Measurements from ENCODE around the gene UMODL1.

The UMODL1 gene

DNA sequence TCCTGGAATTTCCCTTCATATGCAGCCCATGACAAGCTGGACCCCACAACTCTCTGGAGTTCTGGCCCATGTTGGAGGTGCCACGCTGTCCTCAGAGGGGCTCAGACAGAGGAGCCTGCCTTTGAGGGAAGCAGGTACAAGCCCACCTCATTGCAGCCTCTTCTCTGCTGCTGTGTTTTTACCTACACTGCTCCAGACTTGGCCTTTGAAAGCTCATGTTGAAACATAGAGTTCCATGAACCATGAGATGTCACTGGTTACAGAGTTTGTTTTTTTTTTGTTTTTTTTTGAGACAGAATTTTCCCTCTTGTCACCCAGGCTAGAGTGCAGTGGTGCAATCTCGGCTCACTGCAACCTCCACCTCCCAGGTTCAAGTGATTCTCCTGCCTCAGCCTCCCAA is 38.9 kb upstream of the UMODL1 start:
- Mint-ChIP-seq H3K9me3 (no peaks in the 10 kb centered on the region), H3K4me3 (no peak overlapping the region), H3K27me3 (no peaks in the 10 kb centered on the region), H3K4me1 (no peaks in the 10 kb centered on the region), H3K36me3 (ENCODE audit: low read depth) (no peaks in the 10 kb centered on the region), H3K27ac (no peak overlapping the region)
- DNase-seq (no peak), ATAC-seq (no peak)

DNA sequence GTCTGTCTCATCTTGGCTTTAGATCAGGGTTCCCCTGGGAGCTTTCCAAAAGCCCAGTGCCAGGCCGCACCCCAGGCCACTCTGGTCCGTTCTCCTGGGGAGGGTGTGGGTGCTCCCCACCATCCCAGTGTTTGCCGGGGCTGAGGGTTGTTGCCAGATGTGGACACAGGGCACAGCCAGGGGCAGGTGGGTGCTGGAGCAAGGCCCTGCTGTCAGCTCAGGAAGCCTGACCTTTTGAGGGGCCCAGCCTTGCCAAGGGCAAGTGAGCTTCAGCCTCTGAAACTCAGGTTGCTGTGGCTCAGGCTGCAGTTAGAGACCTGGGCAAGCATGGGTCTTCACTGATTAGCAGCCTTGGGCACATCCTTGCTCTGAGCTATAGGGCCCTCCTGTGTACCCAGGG is 38.1 kb upstream of the UMODL1 start:
- Mint-ChIP-seq H3K36me3 (ENCODE audit: low read depth) (no peaks in the 10 kb centered on the region), H3K4me3 (no peak overlapping the region), H3K9me3 (no peaks in the 10 kb centered on the region), H3K27me3 (no peaks in the 10 kb centered on the region), H3K27ac (no peak overlapping the region), H3K4me1 (no peaks in the 10 kb centered on the region)
- ATAC-seq = no peak
- DNase-seq = no peak

DNA sequence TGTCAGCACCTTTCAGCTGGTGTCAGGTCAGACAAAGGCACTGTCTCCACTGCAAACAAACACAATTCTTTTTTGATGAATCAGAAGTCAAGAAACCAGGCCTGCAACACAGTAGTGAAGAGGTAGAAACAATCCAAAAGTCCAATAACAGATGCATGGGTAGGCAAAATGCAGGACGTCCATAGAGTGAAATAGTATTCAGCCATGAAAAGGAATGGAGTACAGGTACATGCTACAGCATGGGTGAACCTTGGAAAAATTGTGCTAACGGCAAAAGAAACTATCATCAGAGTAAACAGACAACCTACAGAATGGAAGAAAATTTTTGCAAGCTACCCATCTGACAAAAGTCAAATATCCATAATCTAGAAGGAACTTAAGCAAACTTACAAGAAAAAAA is 34.8 kb upstream of the UMODL1 start:
- Mint-ChIP-seq H3K27me3 (no peaks in the 10 kb centered on the region), H3K27ac (no peak overlapping the region), H3K4me1 (no peaks in the 10 kb centered on the region), H3K4me3 (no peak overlapping the region), H3K36me3 (ENCODE audit: low read depth) (no peaks in the 10 kb centered on the region), H3K9me3 (no peaks in the 10 kb centered on the region)
- no peak for ATAC-seq
- DNase-seq = no peak

DNA sequence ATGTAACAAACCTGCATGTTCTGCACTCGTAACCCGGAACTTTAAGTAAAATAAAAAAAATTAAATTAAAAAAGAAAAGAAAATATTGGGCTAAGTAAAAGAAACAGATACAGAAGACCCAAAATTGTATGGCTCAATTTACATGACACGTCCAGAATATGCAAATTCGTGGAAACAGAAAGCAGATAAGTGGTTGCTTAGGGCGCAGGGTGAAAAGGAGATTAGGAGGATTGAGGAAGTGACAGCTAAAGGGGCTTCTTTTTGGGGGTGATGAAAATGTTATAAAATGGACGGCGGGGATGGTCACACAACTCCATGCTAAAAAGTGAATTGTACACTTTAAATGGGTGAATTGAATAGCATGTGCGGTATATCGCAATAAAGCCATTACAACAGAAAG is 33.6 kb upstream of the UMODL1 start:
- H3K4me1 Mint-ChIP-seq = no peaks in the 10 kb centered on the region
- H3K4me3 Mint-ChIP-seq = no peak overlapping the region
- H3K27ac Mint-ChIP-seq = no peak overlapping the region

DNA sequence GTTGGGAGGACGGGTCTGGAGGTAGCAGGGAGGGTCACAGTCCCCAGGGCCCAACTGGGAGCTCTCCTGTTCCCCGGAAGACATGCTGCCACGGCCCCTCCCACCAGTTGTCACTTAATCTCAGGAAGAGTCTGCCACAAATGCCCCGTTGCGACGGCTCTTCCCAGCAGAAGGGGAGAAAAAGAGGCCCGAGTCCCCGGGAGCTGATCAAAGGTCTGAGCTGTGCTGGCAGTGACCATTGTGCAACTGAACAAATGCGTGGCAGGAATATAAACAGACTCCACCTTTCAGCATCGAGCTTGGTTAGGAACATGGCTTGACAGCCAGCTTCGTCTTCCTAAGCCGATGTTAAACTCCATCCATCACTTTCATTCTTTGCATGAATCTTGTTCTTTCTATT is 33.2 kb upstream of the UMODL1 start:
- H3K4me3 Mint-ChIP-seq = no peak overlapping the region

More for the DNA sequence above, 33.6 kb upstream of the UMODL1 start:
- no peaks in the 10 kb centered on the region for H3K9me3 Mint-ChIP-seq
- no peaks in the 10 kb centered on the region for H3K27me3 Mint-ChIP-seq
- DNase-seq (no peak), ATAC-seq (no peak)
- H3K36me3 Mint-ChIP-seq (ENCODE audit: low read depth) = no peaks in the 10 kb centered on the region

DNA sequence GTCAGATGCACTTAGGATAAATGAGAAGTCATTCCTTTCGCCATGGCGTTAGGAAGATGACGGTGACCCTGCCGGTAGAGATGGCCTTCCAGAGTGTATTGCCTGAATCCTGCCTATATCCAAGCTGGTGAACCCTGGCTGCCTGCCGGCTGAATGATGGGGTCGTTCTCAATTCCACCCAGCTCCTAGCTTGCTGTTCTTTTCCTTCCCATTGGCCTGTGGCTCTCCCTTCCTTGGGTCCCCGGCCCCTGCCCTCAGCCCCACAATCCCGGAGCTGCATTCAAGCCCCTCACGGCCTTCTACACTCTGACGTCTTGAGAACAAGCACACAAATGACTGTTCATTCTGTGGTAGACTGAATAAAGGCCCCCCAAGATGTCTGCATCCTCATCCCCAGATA is 32.7 kb upstream of the UMODL1 start:
- H3K4me1 Mint-ChIP-seq = no peaks in the 10 kb centered on the region
- no peaks in the 10 kb centered on the region for H3K27me3 Mint-ChIP-seq
- DNase-seq = no peak
- H3K27ac Mint-ChIP-seq = no peak overlapping the region
- H3K36me3 Mint-ChIP-seq (ENCODE audit: low read depth) = no peaks in the 10 kb centered on the region
- no peak for ATAC-seq
- no peak overlapping the region for H3K4me3 Mint-ChIP-seq
- H3K9me3 Mint-ChIP-seq = no peaks in the 10 kb centered on the region

More for the DNA sequence above, 33.2 kb upstream of the UMODL1 start:
- Mint-ChIP-seq H3K27me3 (no peaks in the 10 kb centered on the region), H3K9me3 (no peaks in the 10 kb centered on the region), H3K27ac (no peak overlapping the region), H3K36me3 (ENCODE audit: low read depth) (no peaks in the 10 kb centered on the region), H3K4me1 (no peaks in the 10 kb centered on the region)
- DNase-seq = no peak
- ATAC-seq = no peak

DNA sequence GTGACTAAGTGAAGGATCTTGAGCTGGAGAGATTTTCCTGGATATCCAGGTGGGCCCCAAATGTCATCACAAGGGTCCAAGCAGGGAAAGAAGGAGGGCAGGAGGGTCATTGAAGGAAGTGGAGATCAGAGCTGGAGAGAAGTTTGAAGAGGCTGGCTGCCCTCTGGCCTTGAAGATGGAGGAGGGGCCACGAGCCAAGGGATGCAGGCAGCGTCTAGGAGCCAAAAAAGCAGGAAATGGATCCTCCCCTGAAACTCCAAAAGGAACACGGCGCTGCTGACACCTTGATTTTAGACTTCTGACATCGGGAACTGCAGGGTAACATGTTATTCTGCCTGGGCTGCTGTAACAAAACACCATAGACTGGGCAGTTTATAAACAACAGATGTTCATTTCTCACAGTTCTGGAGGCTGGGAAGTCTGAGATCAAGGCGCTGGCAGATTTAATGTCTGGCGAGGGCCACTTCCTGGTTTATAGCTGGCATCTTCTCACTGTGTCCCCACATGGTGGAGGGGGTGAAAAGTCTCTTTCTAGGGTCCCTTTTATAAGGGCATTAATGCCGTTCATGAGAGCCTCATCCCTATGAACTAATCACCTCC is 32.2 kb upstream of the UMODL1 start:
- Mint-ChIP-seq H3K27ac (no peak overlapping the region), H3K36me3 (ENCODE audit: low read depth) (no peaks in the 10 kb centered on the region), H3K9me3 (no peaks in the 10 kb centered on the region), H3K27me3 (no peaks in the 10 kb centered on the region), H3K4me3 (no peak overlapping the region), H3K4me1 (no peaks in the 10 kb centered on the region)
- ATAC-seq (no peak), DNase-seq (no peak)

DNA sequence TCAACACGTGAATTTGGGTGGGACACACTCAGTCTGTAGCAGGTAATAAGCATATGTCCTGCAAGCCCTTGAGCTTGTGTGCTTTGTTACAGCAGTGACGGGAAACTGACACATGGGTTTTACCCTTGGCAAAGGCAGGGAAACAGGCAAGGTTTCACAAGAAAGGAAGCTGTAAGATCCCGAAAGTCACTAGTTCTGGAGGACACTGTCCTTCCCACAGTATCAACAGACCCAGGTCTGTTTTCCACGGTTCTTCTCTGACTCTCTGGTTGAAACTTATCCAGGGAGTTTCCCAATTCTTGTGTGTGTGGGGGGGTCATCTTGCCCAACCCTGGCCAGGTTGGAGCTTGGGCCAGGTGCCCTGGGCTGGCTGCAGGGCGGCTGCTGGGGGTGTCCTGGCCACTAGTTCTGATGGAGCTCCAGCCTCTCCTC is 31.6 kb upstream of the UMODL1 start:
- ATAC-seq (no peak), DNase-seq (no peak)
- Mint-ChIP-seq H3K36me3 (ENCODE audit: low read depth) (no peaks in the 10 kb centered on the region), H3K9me3 (no peaks in the 10 kb centered on the region), H3K27ac (no peak overlapping the region), H3K4me1 (no peaks in the 10 kb centered on the region), H3K4me3 (no peak overlapping the region), H3K27me3 (no peaks in the 10 kb centered on the region)

DNA sequence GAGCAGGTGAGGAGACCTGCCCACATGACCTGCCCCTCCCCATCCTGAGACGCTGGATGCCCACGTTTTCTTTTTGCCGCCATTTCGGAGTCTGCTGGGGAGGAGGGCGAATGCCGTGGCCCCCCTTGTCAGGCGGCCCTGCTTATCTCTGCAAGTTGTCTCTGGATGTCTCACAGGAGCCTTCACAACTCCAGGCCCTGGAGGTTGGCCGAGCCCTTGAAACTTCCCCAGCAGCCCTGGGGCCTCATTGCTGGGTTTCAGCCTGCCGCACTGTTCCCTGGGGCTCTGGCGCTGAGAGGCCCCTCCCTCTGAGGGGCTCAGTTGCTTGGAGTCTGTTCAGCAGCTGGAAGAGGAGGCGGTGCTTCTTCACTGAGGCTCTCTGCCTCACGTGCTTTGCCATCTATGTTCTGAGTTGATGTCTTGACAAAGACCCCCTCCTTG is 31.2 kb upstream of the UMODL1 start:
- H3K27ac Mint-ChIP-seq = no peak overlapping the region
- H3K9me3 Mint-ChIP-seq = no peaks in the 10 kb centered on the region
- H3K4me3 Mint-ChIP-seq = no peak overlapping the region
- no peaks in the 10 kb centered on the region for H3K27me3 Mint-ChIP-seq
- H3K36me3 Mint-ChIP-seq (ENCODE audit: low read depth) = no peaks in the 10 kb centered on the region
- DNase-seq (no peak), ATAC-seq (no peak)
- no peaks in the 10 kb centered on the region for H3K4me1 Mint-ChIP-seq

DNA sequence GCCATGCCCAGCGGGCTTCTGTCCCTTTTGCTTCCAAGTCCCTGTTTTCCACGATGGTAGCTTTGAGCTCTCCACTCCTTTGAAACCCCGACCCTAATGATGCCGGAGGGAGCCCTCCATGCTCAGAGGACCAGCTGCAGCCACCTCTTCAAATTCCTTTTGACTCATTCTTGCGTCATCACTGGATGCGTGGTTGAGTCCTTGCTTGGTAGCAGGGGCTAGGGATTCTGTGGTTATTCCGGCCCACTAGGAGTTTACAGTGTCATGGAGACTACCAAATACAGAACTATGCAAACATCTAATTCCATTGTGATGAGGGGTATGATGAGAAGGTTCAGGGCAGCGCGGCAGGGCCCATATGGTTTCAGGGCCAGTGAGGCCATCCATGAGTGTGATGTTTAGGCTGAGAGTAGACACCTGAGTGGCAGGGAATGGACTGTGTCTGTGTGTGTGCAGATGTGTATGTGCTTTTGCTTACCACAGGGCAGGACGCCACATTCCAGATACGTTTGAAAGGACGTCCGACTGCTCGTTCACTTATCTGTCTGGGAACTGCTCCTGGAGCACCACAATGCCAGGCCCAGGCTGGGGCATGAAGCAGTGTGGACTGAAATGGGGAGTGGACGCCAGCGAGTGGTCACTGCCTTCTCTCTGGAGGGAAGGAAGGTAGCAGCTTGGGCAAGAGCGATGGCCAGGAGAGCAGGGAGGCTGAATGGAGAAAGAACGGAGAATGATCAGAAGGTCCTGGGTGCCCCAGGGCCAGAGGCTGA is 30.5 kb upstream of the UMODL1 start:
- H3K27ac Mint-ChIP-seq = no peak overlapping the region
- no peaks in the 10 kb centered on the region for H3K9me3 Mint-ChIP-seq
- ATAC-seq (no peak), DNase-seq (no peak)
- no peaks in the 10 kb centered on the region for H3K4me1 Mint-ChIP-seq
- no peak overlapping the region for H3K4me3 Mint-ChIP-seq
- H3K36me3 Mint-ChIP-seq (ENCODE audit: low read depth) = no peaks in the 10 kb centered on the region
- H3K27me3 Mint-ChIP-seq = no peaks in the 10 kb centered on the region

DNA sequence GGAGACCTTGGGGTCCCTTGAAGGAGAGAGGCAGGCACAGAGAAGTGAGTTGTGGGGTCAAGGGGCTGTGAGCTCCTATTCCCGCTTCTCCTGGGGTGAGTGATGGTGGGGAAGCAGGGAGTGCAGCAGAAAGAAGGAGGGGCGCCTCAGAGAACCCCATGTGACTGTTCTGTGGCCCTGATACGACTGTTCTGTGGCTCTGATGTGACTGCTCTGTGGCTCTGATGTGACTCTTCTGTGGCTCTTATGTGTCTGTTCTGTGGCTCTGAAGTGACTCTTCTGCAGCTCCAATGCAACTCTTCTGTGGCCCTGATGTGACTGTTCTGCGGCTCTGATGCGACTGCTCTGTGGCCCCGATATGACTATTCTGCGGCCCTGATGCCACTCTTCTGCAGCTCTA is 29.9 kb upstream of the UMODL1 start:
- no peaks in the 10 kb centered on the region for H3K36me3 Mint-ChIP-seq (ENCODE audit: low read depth)
- H3K4me3 Mint-ChIP-seq = no peak overlapping the region
- no peaks in the 10 kb centered on the region for H3K4me1 Mint-ChIP-seq
- ATAC-seq (no peak), DNase-seq (no peak)
- no peaks in the 10 kb centered on the region for H3K27me3 Mint-ChIP-seq
- H3K27ac Mint-ChIP-seq = no peak overlapping the region
- H3K9me3 Mint-ChIP-seq = no peaks in the 10 kb centered on the region

DNA sequence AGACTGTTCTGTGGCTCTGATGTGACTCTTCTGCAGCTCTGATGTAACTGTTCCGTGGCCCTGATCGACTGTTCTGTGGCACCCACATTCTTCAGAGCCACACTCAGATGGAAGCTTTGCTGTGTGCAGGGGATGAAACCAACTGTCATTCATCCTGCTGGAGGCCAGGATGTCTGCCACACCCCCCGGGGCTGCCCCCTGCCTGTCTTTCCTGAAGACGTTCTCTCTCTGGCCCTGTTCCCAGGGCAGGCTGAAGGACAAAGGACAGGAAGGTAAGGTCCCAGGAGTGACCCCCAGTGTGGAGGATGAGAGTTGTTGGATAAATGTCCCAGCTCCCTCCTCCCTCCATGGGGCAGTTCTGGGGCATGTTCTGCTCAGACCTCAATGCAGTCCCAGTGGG is 29.4 kb upstream of the UMODL1 start:
- H3K27me3 Mint-ChIP-seq = no peaks in the 10 kb centered on the region
- H3K4me3 Mint-ChIP-seq = no peak overlapping the region
- H3K9me3 Mint-ChIP-seq = no peaks in the 10 kb centered on the region
- DNase-seq = no peak
- no peaks in the 10 kb centered on the region for H3K4me1 Mint-ChIP-seq
- no peak for ATAC-seq
- H3K36me3 Mint-ChIP-seq (ENCODE audit: low read depth) = no peaks in the 10 kb centered on the region
- H3K27ac Mint-ChIP-seq = no peak overlapping the region

DNA sequence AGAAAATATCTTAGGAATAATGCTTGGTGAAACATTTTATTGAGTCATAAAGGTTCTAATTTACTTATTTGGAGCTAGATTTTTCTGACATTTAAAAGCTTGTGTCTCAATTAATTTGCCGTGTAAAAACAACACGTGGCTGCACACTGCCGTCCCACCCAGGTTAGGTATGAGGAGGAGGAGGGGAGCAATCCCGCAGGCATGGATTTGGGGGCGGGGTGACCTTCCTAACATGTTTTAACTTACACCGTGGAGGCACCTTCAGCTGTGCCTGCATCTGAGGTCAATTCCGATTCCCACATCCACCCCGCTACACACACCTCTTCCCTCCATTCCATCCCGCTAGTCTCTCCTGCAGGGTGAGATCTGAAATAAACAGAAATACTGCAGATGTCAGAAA is 28.5 kb upstream of the UMODL1 start:
- Mint-ChIP-seq H3K27ac (no peak overlapping the region), H3K9me3 (no peaks in the 10 kb centered on the region)

DNA sequence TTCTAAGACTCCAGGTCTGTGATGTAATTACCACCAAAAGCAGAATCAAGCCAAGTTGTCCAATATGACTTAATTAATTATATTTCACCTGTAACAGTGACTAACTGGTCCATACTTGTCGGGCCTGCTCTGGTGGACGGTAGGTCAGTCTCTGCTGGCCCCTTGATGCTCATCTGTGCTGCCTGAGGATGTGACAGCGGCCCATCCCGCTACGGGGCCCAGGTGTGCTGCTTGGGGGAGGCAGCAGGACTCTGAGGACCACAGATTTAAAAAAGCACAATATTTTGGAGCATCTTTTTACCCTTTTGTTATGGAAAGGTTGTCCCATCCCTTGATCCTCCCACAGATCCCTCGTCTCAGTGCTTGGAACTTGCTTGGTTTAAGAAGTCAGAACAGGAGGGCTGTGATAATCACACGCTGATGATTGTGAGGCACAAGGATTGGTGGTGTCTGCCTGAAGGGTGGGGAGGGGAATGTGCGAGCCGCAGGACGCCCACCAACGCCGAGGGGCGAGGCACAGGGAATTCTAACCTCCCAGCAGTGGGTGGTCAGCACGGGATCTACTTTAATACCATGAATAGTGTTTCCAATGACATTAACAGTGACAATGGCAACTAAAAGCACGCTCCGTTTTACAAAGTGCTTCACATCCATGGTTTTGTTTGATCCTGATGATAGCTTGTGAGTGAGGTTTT is 27.8 kb upstream of the UMODL1 start:
- Mint-ChIP-seq H3K4me1 (no peaks in the 10 kb centered on the region), H3K27ac (no peak overlapping the region), H3K27me3 (no peaks in the 10 kb centered on the region), H3K4me3 (no peak overlapping the region), H3K36me3 (ENCODE audit: low read depth) (no peaks in the 10 kb centered on the region), H3K9me3 (no peaks in the 10 kb centered on the region)
- DNase-seq (no peak), ATAC-seq (no peak)

More for the DNA sequence above, 28.5 kb upstream of the UMODL1 start:
- DNase-seq (no peak), ATAC-seq (no peak)
- Mint-ChIP-seq H3K4me1 (no peaks in the 10 kb centered on the region), H3K27me3 (no peaks in the 10 kb centered on the region), H3K36me3 (ENCODE audit: low read depth) (no peaks in the 10 kb centered on the region), H3K4me3 (no peak overlapping the region)

DNA sequence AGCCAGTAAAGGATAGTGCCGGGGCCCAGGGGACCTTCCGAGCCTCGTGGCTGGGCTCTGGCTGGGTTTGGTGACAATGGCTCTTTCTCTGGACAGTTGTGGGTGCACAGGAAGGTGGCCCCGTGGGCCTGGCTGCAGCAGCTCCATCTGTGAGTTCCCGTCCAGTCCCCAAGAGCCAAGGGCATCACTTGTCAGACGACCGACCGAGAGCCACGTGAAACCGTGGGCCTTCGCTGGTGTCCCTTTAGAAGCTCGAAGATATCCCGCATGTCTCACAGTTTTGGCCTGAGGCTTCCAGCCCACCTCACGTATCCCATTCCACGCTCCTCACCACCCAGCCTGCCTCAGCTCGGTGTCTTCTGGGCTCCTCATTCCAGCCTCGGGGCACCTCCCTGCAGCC is 27.2 kb upstream of the UMODL1 start:
- Mint-ChIP-seq H3K9me3 (no peaks in the 10 kb centered on the region), H3K27ac (no peak overlapping the region)
- ATAC-seq = no peak

More for the DNA sequence above, 27.2 kb upstream of the UMODL1 start:
- H3K4me1 Mint-ChIP-seq = no peaks in the 10 kb centered on the region
- no peak for DNase-seq
- no peaks in the 10 kb centered on the region for H3K27me3 Mint-ChIP-seq
- H3K4me3 Mint-ChIP-seq = no peak overlapping the region
- H3K36me3 Mint-ChIP-seq (ENCODE audit: low read depth) = no peaks in the 10 kb centered on the region

Data from activated naive CD8-positive, alpha-beta T cell treated with anti-CD3 and anti-CD28 coated beads, Interleukin-2, amount 50 U/mL, for 24 hours (primary cell).